HG03108 (cell line): ENCODE results near the gene TLN1.

Experiments used
- ATAC-seq: cut with Tn5 transposase; IDR thresholded peaks from one replicate; pipeline ENCODE4 v1.9.1; 2021; ENCODE audit warnings: moderate library complexity; ENCODE audit not compliant: unreplicated experiment

TLN1 gene

DNA sequence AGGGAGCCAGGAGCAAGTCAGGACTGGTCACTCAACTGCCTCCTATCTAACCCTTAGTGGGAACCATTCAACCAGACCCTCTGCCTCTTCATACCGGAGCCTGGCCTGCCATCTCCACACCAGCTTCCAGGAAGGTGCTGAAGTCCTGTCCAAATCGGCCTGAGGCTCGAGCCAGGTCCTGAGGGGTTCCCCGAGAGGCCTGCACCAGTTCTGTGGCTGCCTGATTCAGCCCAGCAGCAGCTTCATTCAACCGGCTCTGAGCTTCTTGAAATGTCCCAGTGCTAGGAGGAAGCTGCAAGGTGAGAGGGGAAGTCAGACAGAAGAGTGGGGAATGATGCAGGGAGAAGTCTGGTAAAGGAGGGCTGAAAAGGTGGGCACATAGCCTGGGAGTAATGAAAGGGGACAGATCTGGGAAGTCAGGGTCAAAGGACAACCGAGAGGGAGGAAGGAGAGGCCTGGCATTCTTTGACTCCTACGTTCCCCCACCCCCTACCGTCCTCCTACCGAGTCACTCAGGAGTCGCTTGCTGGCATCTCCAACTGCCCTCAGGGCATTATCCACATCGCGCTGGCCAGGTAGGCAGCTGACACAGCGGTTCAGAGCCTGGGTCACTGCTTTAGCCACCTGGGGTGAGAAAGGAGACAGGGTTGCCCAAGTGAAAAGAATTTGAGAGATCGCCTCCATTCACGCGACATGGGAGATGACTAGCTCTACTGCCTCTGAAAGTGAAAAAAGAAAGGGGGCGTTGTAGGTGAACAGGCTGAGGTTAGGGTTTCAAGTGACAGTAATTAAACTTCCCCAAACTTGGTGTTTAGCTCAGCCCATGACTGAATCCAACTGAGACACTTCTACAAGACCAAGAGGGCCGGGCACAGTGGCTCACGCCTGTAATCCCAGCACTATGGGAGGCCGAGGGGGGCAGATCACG lies 20.2 kb downstream of the TLN1 start:
- no peak for ATAC-seq

DNA sequence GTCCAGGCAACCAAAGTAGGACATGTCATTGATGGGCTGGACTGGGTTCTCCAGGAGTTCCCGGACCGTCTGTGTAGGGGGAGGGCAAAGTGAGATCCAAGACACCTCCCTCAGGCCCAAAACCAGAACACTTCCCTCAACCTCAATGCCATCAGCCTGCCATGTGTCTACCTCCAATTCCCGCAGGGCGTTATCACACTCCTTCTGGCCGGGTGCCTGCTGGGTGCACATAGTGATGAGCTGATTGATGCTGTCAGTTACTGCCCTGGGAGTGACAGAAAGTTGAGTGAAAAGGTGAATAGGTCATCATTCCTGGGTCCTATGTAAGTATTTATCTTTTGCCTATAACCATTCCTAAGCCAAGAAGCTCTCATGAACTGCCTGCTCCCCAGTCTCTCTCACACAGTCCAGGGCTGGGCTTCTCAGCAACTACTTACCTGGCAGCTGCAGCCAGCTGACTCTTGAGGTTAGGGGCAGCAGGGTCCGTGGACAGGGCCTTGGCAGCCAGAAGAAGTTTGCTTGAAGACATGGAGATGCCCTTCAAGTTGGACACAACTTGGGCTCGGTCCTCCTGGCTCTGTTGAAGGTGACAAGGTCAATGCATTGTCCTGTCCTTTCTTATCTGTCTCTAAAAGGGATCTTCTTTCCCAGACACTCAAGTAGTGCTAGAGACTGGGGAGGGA lies 21.0 kb downstream of the TLN1 start:
- ATAC-seq = no peak

DNA sequence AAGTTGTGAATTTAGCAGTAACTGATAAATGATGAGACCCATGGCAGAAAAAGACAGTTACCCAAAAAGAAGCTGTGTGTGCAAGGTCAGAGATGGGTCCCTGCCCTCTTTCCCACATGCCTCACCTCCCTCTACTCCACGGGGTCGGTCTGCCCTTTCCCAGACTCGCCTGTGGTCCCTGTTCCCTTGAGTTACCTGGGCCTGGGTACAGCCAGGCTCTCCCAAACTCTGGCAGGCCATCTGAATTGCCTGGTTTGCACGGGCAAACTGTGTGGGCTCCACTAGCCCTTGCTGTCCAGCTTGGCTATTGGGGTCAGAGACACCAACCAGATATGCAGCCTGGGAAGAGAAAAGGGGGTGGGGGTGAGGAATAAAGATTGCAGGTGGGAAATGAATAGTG lies 23.8 kb downstream of the TLN1 start:
- ATAC-seq = no peak

DNA sequence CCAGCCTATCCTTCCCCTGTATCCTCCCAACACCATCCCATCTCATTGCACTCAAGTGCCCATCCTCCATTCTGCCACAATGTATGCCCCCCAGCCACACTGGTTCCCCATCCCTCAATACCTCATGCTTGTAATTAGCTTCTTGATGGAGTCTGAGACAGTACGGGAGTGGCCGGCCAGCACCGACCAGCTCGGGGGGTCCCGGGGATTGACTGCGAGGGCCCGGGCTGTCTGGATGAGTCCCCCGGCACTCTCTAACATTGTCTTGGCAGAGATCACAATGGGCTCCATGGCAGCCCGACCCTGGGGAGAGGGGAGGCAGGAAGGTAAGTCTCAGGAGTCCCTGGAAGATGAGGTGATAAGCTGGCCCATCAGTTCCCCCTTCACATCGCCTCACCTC lies 25.0 kb downstream of the TLN1 start:
- no peak for ATAC-seq

DNA sequence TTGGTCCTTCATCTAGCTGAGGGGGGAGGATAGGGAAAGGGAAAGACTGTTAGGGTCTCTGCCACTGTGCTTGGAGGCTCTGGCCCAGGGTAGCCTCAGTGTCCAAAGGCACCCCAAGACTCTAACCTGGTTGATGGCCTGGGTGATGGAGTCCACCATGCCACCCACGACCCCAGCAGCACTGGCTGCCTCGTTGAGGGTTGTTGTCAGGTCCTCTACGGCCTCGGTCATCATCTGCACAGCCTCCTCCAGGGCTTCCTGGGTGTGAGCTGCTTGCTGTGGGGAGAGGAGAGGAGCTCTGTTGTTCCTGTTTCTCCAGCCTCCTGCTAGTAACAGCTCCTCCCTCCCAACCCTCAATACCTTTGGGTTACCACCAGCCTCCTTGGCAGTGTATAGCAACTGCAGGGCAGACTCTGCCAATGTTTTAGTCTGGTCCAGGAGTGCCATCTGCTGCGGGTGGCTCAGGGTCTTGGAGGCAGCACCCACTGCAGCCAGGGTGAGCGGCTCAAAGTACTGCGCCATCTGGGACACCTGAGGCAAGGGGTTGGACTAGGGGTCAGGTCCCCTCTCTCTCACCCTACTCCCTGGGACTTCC lies 26.1 kb downstream of the TLN1 start:
- ATAC-seq = no peak

DNA sequence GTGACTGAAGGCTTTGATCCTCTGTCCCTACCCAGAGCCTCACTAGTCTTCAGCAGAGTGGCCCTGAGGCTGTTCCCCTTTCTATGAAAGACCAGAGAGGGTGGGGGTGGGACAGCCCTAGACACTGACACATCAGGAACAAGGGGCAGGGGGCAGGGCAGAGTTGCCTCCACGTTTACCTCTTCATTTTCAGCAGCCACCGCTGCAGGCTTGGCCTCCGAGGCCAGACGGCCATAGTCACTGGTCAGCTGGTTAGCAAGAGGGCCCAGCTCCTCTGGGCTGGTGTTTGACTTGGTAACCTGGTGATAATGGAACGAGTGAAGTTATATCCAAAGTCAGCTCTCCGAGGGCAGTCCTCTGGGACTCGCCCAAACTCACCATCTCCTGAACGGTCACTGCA lies 26.6 kb downstream of the TLN1 start:
- ATAC-seq = no peak

DNA sequence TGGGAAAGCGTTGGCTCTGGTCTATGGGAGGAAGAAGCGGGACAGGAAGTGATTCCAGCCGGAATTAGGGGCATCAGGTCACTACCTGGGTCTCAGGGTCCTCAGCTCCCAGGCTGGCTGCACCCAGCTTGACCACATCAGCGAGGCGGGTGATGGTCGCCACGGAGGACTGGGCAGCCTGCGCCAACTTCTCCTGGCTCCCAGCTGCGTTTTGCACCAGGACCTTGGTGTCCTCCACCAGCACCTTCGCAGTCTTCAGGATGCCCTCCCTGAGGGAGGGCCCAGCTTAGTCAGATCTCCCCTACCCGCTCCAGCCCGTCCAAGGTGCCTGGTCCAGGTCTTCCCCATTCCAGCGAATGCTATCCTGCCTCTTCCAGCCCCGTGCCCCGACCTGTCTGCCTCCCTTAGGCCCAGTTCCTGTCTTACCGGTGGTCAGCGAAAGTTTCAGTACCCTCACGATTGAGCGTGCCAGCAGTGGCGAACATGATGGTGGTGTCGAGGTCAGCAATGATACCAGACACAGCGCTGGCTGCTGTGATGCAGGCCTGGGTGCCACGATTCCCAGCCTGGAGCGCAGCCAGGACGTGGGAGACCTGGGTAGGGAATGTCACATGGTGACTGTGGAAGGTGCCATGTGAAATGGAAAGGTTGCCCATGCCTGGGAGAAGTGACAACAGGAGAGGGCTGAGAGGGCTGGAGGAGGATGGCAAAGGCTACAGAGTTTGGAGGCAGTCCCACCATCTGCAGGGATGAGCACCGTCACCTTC lies 27.9 kb downstream of the TLN1 start:
- ATAC-seq = no peak

DNA sequence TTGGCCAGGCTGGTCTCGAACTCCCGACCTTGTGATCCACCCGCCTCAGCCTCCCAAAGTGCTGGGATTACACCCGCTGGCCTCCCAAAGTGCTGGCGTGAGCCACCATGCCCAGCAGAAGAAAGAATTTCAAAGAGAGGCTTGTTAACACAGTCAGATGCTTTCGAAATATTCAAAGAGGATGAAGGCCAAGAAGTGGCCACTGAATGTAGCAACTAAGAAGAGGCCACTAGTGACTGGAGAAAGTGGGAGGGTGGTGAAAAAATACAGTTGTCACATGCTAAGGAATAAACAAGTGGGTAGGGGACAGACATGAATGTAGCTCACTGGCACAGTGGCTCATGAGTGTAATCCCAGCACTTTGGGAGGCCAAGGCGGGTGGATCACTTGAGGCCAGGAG lies 29.3 kb downstream of the TLN1 start:
- no peak for ATAC-seq

DNA sequence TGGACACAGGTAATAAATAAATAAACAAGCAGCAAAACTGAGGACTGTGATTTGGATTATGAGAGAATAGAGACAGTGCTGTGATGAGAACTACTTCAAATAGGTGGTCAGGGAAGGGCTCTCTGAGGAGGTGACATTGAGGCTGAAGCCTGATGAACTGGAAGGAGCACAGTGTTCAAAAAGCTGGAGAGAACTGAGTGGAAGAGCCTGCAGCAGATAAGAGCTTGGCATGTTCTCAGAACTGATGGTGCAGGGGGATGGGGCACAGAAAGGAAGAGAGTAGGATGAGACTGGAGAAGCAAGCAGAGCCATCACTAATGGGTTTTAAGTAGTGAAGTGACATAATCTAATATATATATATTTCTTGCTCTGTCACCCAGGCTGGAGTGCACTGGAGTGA lies 31.1 kb downstream of the TLN1 start:
- no peak for ATAC-seq

DNA sequence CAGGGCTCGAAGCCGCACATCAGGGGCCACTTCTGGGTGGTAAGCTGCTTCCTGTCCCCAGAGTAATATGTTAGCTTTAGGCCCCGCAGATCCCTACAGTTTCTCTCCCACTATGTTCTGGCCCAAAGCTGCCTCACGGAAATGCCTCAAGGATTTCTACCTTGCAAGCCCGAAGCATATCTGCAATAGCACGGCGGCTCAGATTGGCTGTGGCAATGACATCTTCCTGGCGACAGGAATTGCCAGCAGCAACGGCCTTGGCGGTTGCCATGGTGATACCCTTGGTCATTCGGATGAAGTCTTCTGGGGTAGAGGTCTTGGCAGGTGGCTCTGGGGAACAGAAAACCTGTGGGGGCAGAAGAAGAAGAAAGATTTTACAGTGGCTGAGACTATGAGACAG lies 32.0 kb downstream of the TLN1 start:
- no peak for ATAC-seq

DNA sequence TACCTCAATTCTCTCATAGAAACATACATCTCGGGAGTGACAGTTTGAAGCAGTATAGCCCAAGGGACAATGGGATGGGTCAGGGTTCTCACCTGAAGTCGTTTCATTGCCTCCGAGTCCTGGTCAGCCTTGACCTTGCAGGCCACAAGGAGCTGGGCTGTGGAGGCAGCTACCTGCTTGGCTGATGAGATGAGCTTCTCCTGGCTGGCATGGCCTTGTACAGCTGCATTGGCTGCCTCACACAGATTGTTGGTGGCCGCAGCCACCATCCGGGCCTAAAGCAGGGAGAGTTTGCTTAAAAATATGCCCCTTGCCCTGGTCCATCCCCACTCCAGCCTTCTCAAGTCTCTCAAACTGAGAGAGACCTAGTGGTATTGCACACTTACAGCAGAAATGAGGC lies 33.8 kb downstream of the TLN1 start:
- ATAC-seq = no peak

DNA sequence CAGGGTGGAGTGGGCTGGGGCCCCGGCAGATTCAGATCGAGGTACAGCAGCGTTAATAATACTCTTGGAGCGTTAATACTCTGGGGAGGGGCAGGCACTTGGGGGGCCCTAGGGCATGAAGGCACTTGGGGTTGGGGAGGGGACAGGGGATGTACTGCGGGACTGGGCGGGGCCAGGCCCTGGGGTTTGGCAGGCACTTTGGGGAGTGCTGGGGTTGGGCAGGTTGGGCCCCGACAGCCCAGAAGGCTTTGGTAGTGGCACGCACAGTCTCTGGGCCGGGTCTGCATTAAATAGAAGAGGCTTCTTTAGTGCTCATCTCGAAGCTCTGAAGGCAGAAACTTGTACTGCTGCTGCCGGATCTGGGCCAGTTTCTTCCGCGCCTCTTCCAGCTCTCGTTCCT lies 34.5 kb downstream of the TLN1 start:
- no peak for ATAC-seq

DNA sequence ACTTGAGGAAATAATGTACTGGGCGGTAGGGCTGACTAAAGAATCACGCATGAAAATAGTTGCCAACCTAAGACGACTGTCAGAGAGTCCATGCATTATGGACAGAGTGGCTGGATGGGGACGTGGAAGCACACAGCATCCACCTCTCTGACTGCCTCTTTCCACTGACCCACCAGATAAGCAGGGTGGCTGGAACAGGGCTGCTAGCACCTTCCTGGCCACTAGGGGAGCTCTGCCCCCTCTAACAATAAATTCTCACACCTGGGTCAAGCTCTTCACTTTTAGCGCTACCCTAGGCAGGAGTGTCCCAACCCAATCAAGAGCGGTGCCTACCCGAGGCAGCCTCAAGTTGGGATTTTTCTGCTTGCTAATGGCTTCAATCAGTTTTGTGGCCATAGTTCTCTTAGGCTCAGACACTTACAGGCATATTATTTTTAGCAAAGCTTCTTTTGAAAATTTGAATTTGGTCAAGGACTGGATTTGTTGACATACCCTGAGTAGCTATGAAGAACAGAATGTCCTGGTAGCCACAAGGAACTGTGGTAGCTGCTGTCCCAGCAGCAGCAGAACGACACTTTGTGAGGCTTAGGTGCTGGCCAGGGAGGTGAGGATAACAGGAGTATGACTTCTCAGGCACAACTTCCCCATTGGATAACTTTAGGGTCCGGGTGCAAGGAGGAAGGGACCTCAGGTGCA lies 35.3 kb downstream of the TLN1 start:
- peak; percentile 85 for ATAC-seq

DNA sequence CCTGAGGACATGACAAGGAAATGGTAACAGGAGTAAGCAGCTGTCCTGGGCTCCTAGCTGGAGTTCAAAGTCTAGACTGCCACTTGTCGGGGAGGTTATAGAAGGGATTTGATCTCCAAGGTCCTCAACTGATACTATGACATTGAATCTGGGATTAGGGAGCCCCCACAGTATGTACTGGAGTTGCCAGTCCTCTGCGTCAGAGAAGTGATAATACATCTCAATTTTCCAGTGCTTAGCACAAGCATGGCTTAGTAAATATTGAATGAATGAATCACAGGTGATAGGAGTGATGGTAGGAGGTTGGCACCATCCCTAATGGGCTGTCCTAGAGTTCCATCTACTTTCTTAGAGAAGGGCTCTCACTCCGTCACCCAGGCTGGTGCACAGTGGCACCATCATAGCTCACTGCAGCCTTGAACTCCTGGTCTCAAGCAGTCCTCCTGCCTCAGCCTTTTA lies 36.0 kb downstream of the TLN1 start:
- ATAC-seq = no peak

DNA sequence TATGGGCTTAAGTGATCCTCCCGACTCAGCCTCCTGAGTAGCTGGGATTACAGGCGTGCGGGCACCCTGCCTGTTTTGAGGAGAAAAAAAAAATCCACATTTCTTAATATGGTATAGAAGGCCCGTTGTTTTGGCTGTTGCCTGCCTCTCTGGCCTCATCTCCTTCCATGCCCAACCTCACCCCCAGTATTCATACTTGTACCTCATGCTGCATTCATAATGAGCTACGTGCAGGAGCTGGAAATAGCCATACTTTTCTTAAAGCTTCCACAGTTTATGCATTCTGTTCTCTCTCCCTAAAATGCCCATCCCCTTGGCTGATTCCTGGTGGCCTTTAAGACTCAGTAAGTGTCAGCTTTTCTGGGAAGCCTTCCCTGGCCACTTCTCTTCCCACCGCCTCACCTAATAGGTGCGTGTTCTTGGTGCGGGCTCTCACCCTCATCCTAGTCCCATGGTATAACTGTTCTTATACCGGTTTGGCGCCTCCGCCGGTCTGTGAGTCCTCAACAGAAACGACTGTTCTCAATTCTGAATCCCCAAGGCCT lies 40.2 kb downstream of the TLN1 start:
- no peak for ATAC-seq

DNA sequence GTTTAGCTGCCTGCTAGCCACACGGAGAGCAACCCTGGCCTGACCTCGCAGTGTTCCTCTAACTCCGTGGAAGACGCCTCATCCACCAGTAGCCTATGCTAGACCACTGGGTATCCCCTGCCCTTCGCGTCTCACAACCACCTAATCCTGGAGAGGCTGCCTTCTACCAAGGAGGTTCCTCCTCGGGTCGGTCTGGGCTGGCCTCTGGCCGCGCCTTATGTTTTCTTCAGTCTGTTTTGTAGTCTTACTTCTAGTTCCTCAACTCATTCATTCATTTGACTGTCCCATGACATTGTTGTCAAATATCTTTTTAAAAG lies 40.7 kb downstream of the TLN1 start:
- ATAC-seq = no peak

DNA sequence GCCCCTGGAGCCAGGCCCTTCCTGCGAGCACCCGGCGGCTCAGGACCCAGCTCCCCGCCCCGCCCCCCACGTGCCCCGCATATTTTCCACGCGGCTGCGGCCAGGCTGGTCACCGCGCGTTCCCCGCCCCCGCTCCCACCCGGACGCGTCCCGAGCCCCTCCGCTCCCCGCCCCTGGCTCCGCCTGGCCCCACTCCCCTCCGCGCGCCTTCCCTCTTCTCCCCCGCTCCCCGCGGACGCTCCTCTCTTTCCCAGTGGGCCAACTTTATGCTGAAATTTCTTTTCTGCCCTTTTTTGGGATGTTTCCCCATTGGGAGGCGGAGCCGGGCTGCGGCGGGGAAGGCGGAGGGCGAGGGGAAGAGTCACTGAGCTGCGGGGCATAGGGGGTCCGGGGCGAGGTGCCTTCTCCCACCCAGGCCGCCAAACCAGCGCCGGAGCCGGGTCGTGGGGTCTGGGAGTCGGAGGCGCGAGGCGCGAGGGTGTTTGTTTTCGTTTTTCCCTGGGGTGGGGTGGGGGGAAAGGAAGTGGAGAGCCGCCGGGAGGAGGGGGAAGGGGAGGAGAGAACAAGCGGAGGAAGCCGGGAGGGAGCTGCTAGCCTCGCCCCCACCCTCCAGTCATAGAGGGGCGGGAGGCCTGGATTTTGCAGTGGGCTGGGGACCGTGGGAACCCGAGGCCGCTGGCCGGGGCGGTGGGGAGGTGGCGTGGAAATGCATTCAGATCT lies 41.2 kb downstream of the TLN1 start:
- no peak for ATAC-seq

DNA sequence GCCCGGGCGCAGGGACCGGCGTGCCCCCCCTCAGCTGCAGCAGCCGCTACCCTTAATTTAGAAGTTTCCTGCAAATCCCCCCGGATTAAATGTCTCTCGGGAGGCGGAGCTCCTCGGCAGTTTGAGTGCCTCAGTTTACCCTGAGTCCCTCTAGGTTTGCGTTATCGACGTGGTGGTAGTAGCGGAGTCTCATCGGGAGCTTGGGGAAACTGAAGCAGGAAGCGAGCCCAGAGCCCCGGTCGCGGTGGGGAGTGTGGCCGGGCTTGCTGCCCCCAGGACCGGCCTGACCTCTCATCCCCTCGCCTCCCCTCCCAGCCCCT lies 41.7 kb downstream of the TLN1 start:
- no peak for ATAC-seq

DNA sequence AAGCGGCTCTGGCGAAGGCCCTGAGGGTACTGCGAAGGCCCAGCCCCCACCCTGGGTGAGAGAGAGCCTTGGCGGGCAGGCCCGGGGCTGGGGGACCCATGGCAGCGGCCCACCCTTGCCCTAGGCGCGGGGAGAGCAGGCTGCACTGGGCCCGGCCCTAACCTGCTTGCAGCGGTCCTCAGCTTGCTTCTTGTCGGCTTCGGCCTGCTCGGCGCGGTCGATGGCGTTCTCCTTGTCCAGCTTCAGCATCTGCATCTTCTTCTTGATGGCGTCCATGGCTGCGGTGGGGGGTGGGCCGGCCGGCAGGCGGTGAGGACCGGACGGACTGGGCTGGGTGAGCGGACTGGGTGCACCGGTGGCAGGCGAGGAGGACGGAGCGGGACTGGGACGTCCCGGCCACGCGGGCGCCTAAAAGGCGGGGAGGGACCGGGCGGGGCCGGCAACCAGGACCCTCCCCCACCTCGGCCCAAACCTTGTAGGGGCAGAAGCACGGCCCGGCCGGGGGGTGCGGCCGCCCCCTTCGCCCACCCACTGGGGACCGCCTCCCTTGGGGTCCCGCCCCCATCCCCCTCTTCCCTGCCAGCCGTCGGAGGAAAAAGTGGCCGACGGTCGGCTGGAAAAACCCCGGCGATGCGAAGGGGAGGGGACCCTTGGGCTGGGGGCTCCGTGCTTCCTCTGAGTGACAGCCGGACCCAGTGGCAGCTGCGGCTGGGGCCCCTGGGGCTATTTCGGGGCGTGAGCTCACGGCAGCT lies 42.3 kb downstream of the TLN1 start, which contains the start of gene TPM2:
Gene TPM2 (minus strand): TSS at position 384 of the 752 bp plus-strand sequence. CDS start 108 bp downstream, at position 276.
- no peak for ATAC-seq
